Keratinocyte (primary cell): ENCODE measurements around the gene PROC. TPM values are rescaled to one million over a fixed set of nuclear protein-coding genes. Genes with fewer than 3 reads are reported as not detected.

ENCODE experiments used
- DNase-seq: peaks from one replicate; pipeline ENCODE4 v3.0.0-alpha.2; 2011; ENCODE audit warnings: low read depth, missing footprints, low spot score
- FAIRE-seq: peaks from 2 replicates; lab custom pipeline; 2011; peaks lifted over from hg19 to GRCh38; lab: Jason Lieb, UNC
- H2AFZ ChIP-seq: 2 replicates; pipeline ENCODE4 v1.6.0; 2012; ENCODE audit warnings: low read length, control low read depth, inconsistent platforms; ENCODE audit not compliant: control insufficient read depth
- H3K27ac ChIP-seq: 2 replicates; pipeline ENCODE4 v1.5.1; 2011; ENCODE audit warnings: low read length; ENCODE audit not compliant: control insufficient read depth, insufficient read depth
- H3K27me3 ChIP-seq: 3 replicates; pipeline ENCODE4 v1.6.0; 2011; ENCODE audit warnings: low read length; ENCODE audit not compliant: control insufficient read depth, insufficient read depth; ENCODE audit errors: extremely low read depth
- H3K36me3 ChIP-seq, 2 experiments: 2 replicates in 1 of 2; 3 replicates in 1 of 2; pipeline ENCODE4 v1.5.1; 2011; ENCODE audit warnings: low read length in 2 of 2, mild to moderate bottlenecking in 1 of 2; ENCODE audit not compliant: control insufficient read depth in 2 of 2, insufficient read depth in 2 of 2; ENCODE audit errors: extremely low read depth in 1 of 2
- H3K4me1 ChIP-seq: 3 replicates; pipeline ENCODE4 v1.5.1; 2011; ENCODE audit warnings: low read length; ENCODE audit not compliant: control insufficient read depth, insufficient read depth; ENCODE audit errors: extremely low read depth
- H3K4me2 ChIP-seq: 3 replicates; pipeline ENCODE4 v1.6.0; 2011; ENCODE audit warnings: low read depth, low read length; ENCODE audit not compliant: control insufficient read depth, insufficient read depth; ENCODE audit errors: extremely low read depth
- H3K4me3 ChIP-seq, 3 experiments: fragments of 200-600 bp in 1 of 3; sonication (generic) in 1 of 3; 2 replicates in 2 of 3; 3 replicates in 1 of 3; pipeline ENCODE4 v1.5.1; 2011 to 2016; ENCODE audit warnings: low read length in 3 of 3, mild to moderate bottlenecking in 3 of 3, control low read depth in 2 of 3, inconsistent platforms in 1 of 3, low read depth in 1 of 3, mixed read lengths in 1 of 3, mixed run types in 1 of 3, moderate library complexity in 1 of 3; ENCODE audit not compliant: control insufficient read depth in 2 of 3, insufficient read depth in 2 of 3; ENCODE audit errors: extremely low read depth in 1 of 3
- H3K79me2 ChIP-seq: 2 replicates; pipeline ENCODE4 v1.6.0; 2012; ENCODE audit warnings: low read length; ENCODE audit not compliant: control insufficient read depth, insufficient read depth
- H3K9ac ChIP-seq: 3 replicates; pipeline ENCODE4 v1.6.0; 2011; ENCODE audit warnings: low read length; ENCODE audit not compliant: control insufficient read depth, insufficient read depth; ENCODE audit errors: extremely low read depth
- H3K9me1 ChIP-seq: 3 replicates; pipeline ENCODE4 v1.6.0; 2011; ENCODE audit warnings: low read length; ENCODE audit not compliant: control insufficient read depth, insufficient read depth; ENCODE audit errors: extremely low read depth
- H3K9me3 ChIP-seq: 2 replicates; pipeline ENCODE4 v1.5.1; 2012; ENCODE audit warnings: low read depth, low read length; ENCODE audit not compliant: control insufficient read depth
- H4K20me1 ChIP-seq: 3 replicates; pipeline ENCODE4 v1.6.0; 2011; ENCODE audit warnings: low read length; ENCODE audit not compliant: control insufficient read depth, insufficient read depth; ENCODE audit errors: extremely low read depth
- CTCF ChIP-seq, 3 experiments: IDR thresholded peaks in 1 of 3; conservative IDR thresholded peaks in 1 of 3; optimal IDR thresholded peaks in 1 of 3; 2 replicates in 2 of 3; 3 replicates in 1 of 3; pipeline versions ENCODE3 to v1.5.1; 2011; ENCODE audit warnings: low read length in 3 of 3, mild to moderate bottlenecking in 3 of 3, moderate library complexity in 2 of 3, control low read depth in 1 of 3, inconsistent platforms in 1 of 3; ENCODE audit not compliant: insufficient read depth in 2 of 3; ENCODE audit errors: extremely low read depth in 1 of 3
- EZH2 ChIP-seq: IDR thresholded peaks from one replicate; pipeline ENCODE4 v1.6.1; 2012; ENCODE audit warnings: inconsistent platforms, mild to moderate bottlenecking, low read length, moderate library complexity
- dilution Hi-C: fragments of 300-500 bp; cut with MboI; formaldehyde crosslinking; loops from one replicate; pipeline ENCODE4 v1.7.0; 2020; ENCODE audit warnings: low sequenced_read_pairs; ENCODE audit not compliant: extremely low pct_ligation_motif_present
- polyA plus RNA-seq, 5 experiments: library from polyadenylated mRNA; depleted of rRNA in 3 of 5; stranded (reverse) in 3 of 5; stranded (forward) in 1 of 5; unstranded in 1 of 5; fragments of >200 nt; gene quantifications; 1 replicate in 1 of 5; 2 replicates in 3 of 5; 3 replicates in 1 of 5; pipeline versions ENCODE4 v1.2.1 to v1.2.3, GENCODE V29; 2011 to 2012; ENCODE audit warnings: missing spikeins in 2 of 5, low read depth in 1 of 5, low replicate concordance in 1 of 5

Gene PROC
- polyA plus RNA-seq, 1 donor (not counting 4 experiments of a cell fraction or from before 2014, with no cell fraction given) = 0.16 TPM

- Histone ChIP-seq H3K27me3 (no peaks in the 10 kb centered on the region), H4K20me1 (no peaks in the 10 kb centered on the region), H3K9ac (no peak overlapping the region), H3K9me3 (no peaks in the 10 kb centered on the region), H3K79me2 (no peaks in the 10 kb centered on the region), H3K9me1 (no peaks in the 10 kb centered on the region), H3K4me1 (no peaks in the 10 kb centered on the region), H3K27ac (no peak overlapping the region), H3K36me3 (no peaks in the 10 kb centered on the region), H3K4me2 (no peak overlapping the region), H2AFZ (no peak overlapping the region), H3K4me3 (no peak overlapping the region)
- dilution Hi-C loops = no loop called here
- TF ChIP-seq EZH2 (no peak), CTCF (optimal IDR thresholded peaks at IDR 0.05 in 1 of 3, IDR thresholded peaks at IDR 0.05 in 1 of 3, conservative IDR thresholded peaks at IDR 0.05 in 1 of 3; ENCODE audit: extremely low read depth in 1 of 3, insufficient read depth in 2 of 3, low read length in 3 of 3) (no peak)
- FAIRE-seq = no peak
- no peak for DNase-seq
Observed at GRCh38 chr2:127437056-127437455, 18.8 kb downstream of the PROC start.

DNA sequence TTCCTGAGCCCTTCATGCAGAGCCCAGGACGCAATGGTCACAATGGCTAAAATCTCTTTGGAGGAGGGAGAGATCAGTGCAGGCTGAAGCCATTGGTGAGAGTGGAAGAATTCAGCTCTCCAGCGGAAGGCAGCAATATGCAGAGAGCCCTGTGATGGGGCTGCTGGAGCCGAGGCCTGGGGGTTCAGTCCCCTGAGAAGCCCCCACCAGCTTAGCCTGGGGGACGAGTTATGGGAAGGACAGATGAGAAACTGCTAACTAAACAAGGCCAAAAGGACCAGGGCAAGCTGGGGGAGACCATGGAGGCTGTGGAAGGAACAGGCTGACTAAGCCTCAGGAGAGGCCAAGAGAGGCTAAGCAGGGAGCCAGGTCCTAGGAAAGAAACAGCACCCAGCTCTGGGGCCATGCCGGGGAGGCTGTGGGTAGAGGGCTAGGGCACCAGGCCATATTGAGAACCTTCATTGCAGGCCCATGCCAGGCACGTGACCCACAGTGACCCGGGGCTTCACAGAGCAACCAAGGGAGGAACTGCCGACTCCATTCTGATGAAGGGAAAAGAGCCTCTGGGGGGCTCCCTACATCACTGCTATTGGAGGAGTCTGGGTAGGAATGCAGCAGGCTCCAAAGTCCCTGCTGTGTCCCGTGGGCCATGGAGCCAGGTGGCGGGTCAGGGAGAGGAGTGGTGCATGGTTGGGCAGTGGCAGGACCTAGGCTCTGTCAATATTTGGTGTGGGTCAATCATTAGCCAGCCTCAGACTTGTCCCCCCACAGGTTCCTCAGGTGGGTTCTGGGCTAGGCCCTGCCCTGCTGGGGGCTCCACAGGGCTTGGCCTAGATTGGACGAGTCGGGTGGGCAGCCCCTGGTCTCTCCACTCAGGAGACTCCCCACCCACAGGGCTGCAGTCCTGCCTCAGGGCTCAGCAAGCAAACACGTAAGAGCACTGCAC lies 19.8 kb downstream of the PROC start:
- no peaks in the 10 kb centered on the region for H3K4me1 ChIP-seq
- H3K9me1 ChIP-seq = no peaks in the 10 kb centered on the region
- H3K9ac ChIP-seq = no peak overlapping the region
- no peaks in the 10 kb centered on the region for H3K79me2 ChIP-seq
- H3K9me3 ChIP-seq = no peaks in the 10 kb centered on the region
- no peaks in the 10 kb centered on the region for H3K36me3 ChIP-seq
- dilution Hi-C loops = no loop called here
- no peak overlapping the region for H3K4me2 ChIP-seq
- no peak overlapping the region for H3K27ac ChIP-seq
- no peak overlapping the region for H2AFZ ChIP-seq
- H4K20me1 ChIP-seq = no peaks in the 10 kb centered on the region
- no peaks in the 10 kb centered on the region for H3K27me3 ChIP-seq
- DNase-seq (no peak), FAIRE-seq (no peak)
- no peak for TF ChIP-seq EZH2
- TF ChIP-seq CTCF (optimal IDR thresholded peaks at IDR 0.05 in 1 of 3, IDR thresholded peaks at IDR 0.05 in 1 of 3, conservative IDR thresholded peaks at IDR 0.05 in 1 of 3; ENCODE audit: extremely low read depth in 1 of 3, insufficient read depth in 2 of 3, low read length in 3 of 3) = no peak
- H3K4me3 ChIP-seq = no peak overlapping the region
